Stimulated activated CD4-positive, alpha-beta T cell treated with anti-CD3 and anti-CD28 coated beads, Interleukin-12 subunit alpha, Interleukin-12 subunit beta, amount 100 ng/mL, for 24 hours (primary cell): ENCODE data around the gene RNASEH1.
"Not testable (repeated sequence)": the region's sequence is repeated elsewhere in the genome, so short reads cannot be mapped to it uniquely, and the experiment has no call there.

Experiments
- DNase-seq, 2 experiments: peaks; one replicate each; pipeline ENCODE4 v3.0.0-alpha.2; 2020; ENCODE audit warnings: low read depth in 2 of 2

RNASEH1 gene

GRCh38 chr2:3589086-3589485 lies 31.0 kb upstream of the RNASEH1 start:
- DNase-seq, result no peak

DNA sequence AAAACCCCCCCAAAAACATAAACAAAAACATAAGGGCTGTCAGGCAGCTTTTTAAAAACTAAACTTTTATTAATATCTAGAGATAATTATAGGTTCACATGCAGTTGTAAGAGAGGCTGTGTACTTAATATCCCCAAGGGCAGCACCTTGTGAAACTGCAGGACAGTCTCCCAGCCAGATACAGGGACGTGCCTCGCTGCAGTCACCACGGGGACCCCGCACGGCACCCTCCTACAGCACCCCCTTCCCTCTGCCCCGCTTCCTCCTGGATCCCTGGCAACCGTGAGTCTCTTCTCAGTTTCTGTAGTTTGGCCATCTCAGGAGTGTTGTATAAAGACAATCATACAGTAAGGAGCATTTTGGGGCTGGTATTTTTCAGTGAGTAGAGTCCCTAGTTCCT lies 30.0 kb upstream of the RNASEH1 start:
- DNase-seq, result no peak

GRCh38 chr2:3587432-3587831 lies 29.3 kb upstream of the RNASEH1 start:
- no peak for DNase-seq

DNA sequence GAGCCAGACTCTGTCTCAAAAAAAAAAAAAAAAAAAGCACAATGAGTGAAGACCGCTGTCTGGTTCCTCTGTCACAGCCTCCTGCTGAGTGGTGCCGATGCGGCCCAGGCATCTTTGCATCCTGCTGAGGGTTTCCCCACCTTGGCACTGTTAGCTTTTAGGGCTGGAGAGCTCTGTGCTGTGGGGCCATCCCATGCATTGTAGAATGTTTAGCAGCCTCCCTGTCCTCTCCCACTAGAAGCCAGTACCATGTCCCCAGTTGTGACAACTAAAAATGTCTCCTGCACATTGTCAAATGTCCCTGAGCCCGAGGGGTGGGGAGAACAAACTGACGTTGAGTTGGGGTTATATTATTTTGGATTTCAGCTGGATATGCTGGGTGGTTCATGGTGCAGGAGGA lies 28.9 kb upstream of the RNASEH1 start:
- DNase-seq, result no peak

GRCh38 chr2:3586220-3586619 lies 28.1 kb upstream of the RNASEH1 start:
- DNase-seq, result no peak

DNA sequence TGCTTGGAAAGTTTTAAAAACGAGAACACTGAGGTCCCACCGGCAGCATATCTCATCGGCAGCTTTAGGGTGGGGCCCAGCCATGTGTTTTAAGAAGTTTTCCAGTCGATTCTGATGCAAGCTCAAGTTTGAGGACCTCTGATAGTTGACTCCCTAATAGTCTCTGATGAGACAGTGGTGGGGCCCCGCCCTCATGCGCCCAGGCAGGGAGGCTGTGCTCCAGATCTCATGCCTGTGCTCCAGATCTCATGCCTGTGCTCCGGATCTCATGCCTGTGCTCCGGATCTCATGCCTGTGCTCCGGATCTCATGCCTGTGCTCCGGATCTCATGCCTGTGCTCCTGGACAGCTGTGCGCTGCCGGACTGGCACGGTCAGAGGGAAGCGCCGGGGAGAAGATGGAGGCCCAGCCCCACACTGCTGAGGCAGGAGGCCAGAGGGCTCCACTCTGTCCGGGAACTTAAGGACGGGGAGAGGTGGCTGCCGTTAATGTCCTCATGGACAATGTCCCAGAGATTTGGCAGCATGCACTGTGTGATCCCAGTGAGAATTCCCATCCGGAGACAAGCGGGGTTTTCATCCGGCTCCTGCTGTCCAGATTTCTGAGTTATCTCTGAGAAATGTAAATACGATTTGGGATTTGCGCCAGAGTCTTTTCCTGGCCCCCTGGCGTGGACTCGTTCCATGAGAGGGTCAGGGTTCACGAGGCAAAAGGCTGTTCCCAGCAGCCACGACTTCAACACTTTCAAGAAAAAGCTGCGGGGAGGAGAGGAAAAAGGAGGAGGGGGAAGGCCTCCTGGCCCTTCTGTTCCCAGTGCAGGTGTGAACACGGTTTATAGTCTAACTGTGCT lies 27.4 kb upstream of the RNASEH1 start:
- no peak for DNase-seq

DNA sequence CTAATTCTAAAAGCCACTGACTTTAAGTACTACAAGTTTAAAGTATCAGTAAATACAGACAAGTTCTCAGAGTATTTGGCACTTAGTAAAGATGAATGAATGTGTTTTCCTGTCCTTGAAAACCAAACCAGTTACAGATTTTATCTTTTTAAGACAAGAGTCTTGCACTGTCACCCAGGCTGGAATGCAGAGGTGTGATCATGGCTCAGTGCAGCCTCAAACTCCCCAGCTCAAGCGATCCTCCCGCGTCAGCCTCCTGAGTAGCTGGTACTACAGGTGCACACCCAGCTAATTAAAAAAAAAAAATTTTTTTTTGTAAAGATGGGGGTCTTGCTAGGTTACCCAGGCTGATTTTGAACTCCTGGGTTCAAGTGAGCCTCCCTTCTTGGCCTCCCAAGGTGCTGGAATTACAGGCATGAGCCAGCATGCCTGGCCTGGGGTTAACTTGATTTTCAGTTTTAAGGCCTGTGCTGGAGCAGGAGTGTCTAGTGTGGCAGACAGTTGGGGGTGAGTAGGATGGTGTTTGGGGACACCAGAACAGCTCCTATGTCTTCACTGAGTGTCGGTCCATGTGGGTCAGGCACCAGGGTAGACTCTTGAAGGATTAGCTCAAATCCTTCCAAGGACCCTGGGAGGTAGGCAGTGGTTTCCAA lies 26.6 kb upstream of the RNASEH1 start:
- no peak for DNase-seq

DNA sequence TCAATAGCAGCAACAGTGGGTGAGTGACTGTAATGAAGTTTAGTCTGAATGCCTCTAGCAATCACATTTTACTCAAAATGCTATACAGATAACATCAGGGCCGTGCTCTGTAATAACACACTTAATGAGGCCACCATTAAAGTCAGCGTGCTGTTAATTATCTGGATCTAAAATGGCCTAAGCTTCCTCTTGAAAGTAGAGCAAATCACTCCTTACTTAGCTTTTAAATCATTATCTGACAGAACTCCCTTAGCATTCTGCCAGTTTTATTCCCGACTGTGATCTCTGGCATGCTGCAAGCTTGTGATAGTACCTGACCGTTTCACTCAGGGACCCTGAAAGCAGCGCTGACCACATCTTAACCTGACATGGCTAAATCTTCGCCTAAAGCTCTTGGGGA lies 25.9 kb upstream of the RNASEH1 start:
- DNase-seq, result no peak

DNA sequence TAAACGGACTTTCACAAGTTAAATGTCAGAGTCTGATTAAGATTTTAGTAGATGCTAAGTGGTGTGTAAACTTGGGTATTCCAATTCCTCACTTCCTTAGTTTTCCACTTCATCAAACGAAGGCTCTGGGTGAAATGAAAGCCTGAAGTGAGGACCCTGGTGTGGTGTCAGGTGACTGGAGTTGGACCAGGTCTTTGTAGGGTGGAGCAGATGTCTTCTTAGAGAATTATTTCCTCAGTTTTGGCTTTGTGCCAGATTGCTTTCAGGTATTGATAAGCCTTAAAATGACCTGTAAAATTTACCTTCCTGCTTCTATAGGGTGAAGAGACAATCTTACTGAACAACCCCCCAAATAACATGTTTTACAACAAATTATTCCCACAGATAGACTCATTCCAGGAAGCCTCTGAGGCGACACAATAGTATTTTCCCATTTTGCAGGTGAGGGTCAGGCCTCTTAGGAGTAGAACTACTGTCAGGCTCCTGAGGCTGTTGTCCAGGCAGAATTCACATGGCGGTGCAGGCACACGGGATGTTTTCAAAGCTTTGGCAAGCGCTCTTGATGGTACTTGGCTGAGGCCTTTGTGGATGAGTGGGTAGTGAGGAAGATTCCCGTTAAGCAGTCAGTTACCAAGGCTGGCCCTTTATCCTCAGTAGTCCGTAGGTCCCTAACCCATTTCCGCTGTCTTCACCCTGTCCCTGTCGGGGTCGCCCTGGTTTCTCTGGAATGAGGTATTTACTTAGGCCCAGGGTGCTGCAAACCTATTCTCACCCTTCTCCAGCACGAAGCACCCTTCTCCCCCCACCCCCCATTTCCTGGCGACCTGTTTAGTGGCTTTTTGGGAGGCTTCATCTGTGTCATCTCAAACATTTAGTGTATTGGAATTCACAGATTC lies 23.5 kb upstream of the RNASEH1 start:
- DNase-seq, result no peak

- no peak for DNase-seq
These were observed 22.3 kb upstream of the RNASEH1 start for GRCh38 chr2:3580449-3580848.

DNA sequence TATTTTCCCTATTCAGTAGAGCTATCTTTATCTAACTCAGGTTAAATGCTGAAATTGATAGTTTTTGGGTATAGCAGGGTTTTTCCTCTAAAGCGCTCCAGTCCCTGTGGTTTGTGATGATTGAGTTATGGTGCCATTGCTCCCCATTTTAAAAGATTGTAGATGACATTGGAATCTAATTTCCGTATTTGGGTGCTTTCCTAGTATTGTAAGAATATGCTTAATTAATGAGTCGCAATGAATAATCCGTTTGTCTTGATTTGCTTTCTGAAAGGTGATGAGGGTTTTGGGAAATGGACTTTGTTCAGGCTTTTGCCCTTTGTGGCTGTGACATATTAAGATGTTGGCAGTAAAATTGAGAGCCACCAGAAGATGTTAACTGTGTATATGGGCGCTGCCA lies 20.9 kb upstream of the RNASEH1 start:
- DNase-seq, result no peak

- not testable (repeated sequence) for DNase-seq
These were observed 18.1 kb upstream of the RNASEH1 start for GRCh38 chr2:3576263-3576630.

GRCh38 chr2:3575534-3576262 lies 17.6 kb upstream of the RNASEH1 start:
- no peak for DNase-seq

GRCh38 chr2:3574155-3574554 lies 16.0 kb upstream of the RNASEH1 start:
- DNase-seq, result no peak

DNA sequence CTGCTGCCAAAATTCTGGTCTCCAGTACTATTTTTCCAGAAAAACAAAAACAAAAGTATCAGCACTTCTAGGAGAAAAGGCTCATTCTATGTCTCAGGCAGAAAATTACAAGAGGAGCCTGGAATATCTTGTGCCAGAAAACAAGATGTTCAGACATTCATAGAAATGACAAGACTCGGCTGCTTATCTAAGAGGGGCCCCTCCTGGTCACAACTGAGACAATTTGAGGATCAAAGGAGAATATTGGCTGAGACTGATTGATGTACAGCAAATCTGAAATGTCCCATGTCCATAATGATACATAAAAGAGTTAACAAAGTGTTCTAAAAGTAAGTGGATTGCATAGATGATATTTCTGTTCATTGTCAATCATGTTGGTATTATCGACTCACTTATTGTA lies 14.5 kb upstream of the RNASEH1 start:
- DNase-seq, result no peak

- no peak for DNase-seq
These were observed 13.2 kb upstream of the RNASEH1 start for GRCh38 chr2:3571284-3571683.

DNA sequence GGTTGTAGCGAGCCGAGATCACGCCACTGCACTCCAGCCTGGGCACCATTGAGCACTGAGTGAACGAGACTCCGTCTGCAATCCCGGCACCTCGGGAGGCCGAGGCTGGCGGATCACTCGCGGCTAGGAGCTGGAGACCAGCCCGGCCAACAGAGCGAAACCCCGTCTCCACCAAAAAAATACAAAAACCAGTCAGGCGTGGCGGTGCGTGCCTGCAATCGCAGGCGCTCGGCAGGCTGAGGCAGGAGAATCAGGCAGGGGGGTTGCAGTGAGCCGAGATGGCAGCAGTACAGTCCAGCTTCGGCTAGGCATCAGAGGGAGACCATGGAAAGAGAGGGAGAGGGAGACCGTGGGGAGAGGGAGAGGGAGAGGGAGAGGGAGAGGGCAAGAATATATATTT lies 11.5 kb upstream of the RNASEH1 start:
- not testable (repeated sequence) for DNase-seq

- no peak for DNase-seq
These were observed 8.7 kb upstream of the RNASEH1 start for GRCh38 chr2:3566806-3567205.

DNA sequence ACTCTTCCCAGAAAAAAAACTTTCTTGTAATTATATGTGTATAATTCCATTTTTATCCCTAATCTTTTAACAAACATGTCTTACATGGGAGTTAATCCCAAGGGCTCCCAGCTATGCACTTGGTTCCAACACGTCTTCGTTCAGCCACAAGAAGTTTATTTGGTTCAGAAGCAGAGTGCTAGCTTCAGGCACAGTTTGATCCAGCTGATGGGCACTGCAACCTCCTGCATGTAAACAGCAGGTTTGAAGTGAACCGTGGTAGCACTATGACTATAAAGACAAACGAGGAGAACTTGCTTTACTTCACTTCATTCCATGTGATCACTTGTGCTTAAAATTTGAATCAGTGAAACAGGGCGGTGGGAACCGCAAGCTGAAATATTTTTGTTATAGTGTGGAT lies 7.0 kb upstream of the RNASEH1 start:
- DNase-seq, result no peak

DNA sequence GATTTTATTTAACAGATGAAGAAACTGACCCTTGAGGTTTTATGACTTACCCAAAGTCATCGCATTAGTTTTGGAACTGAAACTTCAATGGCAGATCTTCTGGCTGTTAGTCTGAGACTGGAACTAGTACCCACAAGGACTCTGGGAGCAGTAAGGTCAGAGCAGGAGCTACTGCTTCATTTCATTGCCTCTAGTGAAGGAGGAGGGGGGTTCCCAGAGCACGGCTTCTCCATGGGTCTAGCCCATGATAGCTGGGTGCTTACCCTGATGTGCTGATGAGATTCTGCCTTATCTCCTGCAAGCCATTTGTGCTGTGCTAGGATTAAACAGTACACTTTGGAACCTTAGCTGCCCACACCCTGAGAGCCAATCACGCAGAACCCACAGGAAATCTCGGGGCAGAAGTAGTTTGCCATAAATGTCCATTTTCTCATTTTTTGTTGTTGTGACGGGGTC lies 5.4 kb upstream of the RNASEH1 start:
- no peak for DNase-seq

DNA sequence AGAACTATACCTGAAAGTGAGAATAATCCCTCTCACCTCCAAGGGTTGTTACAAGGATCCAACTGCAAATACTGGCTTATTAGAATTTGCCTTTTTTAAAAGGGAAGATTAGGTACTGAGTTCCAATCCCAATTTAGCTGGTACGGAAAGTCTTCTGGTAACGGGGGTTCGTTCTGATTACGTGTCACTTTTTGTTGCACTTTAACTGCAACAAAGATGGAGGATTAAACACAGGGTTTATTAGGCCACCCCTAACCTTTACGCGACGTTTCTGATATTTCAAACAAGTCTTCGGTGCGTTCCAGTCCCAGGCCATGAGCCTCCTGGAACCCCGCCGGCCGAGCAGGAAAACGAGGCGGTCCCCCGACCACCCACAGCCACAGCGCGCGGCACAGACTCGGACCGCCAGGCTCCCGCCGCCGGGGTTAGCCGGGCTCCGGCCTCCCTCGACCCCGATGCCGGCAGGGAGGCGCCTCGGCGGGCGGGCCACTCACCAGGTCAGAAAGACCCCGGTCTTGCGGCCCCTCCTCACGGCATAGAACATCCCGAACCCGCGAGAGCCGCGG lies 411 bp downstream of the RNASEH1 start:
- DNase-seq, result no peak
